GM19240 (cell line): ENCODE measurements around the gene LRRC55.

Experiments used
- DNase-seq: peaks from one replicate; pipeline ENCODE4 v3.0.0; 2011; ENCODE audit warnings: low spot score; ENCODE audit not compliant: insufficient read length

Gene LRRC55

GRCh38 chr11:57235761-57236703 lies 54.3 kb downstream of the LRRC55 start:
- DNase-seq: no peak

GRCh38 chr11:57237204-57237681 lies 55.5 kb downstream of the LRRC55 start, which contains the start of gene APLNR:
Gene APLNR, minus strand, starts transcription at chr11:57237250. Its CDS starts 246 bp downstream, at chr11:57237004.
- no peak for DNase-seq

DNA sequence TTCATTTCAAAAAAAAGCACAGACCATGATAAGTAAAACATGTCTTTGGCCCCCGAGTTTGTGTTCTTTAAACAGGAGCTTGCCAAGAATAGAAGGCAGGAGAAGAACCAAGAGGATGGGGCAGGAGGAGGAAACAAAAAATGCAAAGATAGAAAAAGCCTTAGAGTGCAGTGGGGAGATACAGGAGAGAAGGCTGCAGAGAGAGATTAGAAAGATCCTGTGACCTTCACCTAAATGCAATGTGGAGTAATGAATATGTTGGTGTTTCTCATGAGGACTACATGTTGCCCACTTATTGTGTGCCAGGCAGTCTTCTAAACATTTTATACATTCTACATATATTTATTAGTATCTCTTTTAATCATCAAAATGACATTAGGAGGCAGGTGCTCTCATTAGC lies 57.6 kb downstream of the LRRC55 start:
- no peak for DNase-seq

GRCh38 chr11:57240007-57240406 lies 58.3 kb downstream of the LRRC55 start:
- no peak for DNase-seq

DNA sequence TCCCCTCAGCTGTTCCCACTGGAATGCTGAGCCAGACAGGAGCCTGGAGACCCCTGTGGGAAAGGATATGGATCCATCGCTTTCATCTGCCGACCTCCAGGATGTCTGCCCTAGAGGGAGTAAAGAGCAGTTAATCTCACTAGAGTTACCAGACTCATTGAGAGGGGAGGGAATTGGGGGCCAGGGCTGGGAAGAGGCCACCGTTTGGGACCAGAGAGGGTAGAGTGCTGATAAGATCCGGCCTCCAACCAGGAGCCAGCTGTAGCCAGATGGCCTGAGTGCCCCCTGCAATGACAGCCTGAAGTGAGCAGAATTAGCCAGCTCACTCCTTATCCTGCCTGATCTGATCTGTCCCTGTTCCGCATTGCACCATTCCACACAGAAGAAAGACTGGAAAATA lies 59.0 kb downstream of the LRRC55 start:
- no peak for DNase-seq
